ENCODE data around the gene MUC6. TPM values are rescaled to one million over a fixed set of nuclear protein-coding genes. Genes with fewer than 3 reads are reported as not detected.

The MUC6 gene
- total RNA-seq, 1 experiment from 2014 or later, result not detected

DNA sequence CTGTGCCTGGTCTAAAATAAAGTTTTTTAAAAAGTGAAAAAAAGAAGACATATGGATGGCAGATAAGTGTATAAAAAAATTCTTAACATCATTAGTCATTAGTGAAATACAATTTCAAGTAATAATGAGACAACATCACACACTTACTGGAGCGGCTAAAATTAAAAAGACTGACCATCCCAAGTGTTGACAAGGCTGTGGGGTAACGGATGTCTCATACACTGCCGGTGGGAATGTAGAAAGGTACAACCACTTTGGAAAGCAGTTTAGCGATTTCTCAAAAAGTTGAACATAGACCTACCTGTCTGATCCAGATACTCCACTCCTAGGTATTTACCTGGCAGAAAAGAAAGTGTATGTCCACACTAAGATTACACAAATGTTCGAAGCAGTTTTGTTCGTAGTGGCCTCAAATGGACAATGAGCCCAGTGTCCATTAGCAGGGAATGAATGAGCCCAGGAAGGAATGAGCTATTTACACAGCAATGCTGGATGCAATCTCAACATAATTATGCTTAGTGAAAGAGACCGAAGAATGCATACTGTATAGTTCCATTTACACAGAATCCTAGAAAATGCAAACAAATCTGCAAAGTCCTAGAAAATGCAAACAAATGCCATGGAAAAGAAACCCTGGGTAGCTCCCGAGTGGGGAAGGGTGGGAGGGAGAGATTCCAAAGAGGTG is 31.4 kb upstream of the MUC6 start:
- H3K27me3 ChIP-seq (ENCODE audit: insufficient read depth, low read length), result no peaks in the 10 kb centered on the region
- H3K4me2 ChIP-seq (ENCODE audit: insufficient read depth, insufficient read length, low read length), result no peak overlapping the region
- no peak overlapping the region for H4K91ac ChIP-seq (ENCODE audit: insufficient read length, low read depth, low read length)
- no peak overlapping the region for H2AFZ ChIP-seq (ENCODE audit: low read length)
- Mint-ChIP-seq H3K27ac (no peak overlapping the region), H3K9me3 (peaks cover 2 to 6% of the 10 kb centered on the region in 2 experiments; a peak in 3 of 5 replicates), H3K4me3 (no peak overlapping the region), H3K36me3 (ENCODE audit: insufficient read depth in 1 of 3, low read depth in 3 of 3) (no peaks in the 10 kb centered on the region), H3K4me1 (peaks cover 5 to 7% of the 10 kb centered on the region in 2 experiments; a peak in 2 of 4 replicates), H3K27me3 (ENCODE audit: low read depth) (peaks cover 23% of the 10 kb centered on the region)
- H3K18ac ChIP-seq (ENCODE audit: insufficient read length, low read depth, low read length), result no peak overlapping the region
- no peaks in the 10 kb centered on the region for H3K79me2 ChIP-seq (ENCODE audit: insufficient read depth, low read length)
- H2BK120ac ChIP-seq (ENCODE audit: low read depth, low read length, poor library complexity, severe bottlenecking), result no peak overlapping the region
- H3K79me1 ChIP-seq (ENCODE audit: insufficient read depth, low read depth, low read length, poor library complexity, severe bottlenecking), result no peaks in the 10 kb centered on the region
- H2BK12ac ChIP-seq (ENCODE audit: insufficient read length, low read depth, low read length), result no peak overlapping the region
- DNase-seq, result no peak
- H4K8ac ChIP-seq (replicated peaks; ENCODE audit: insufficient read length, low read depth, low read length), result no peak overlapping the region
- H4K5ac ChIP-seq (ENCODE audit: insufficient read length, low read depth, low read length), result no peak overlapping the region
- WGBS (ENCODE audit: extremely low coverage, insufficient read length, low lambda C conversion rate), result no CpG with 5 or more reads among the region's 8 CpGs
- H2BK15ac ChIP-seq (ENCODE audit: low read depth, low read length), result no peak overlapping the region
- no peak overlapping the region for H3K4ac ChIP-seq (ENCODE audit: low read depth, low read length)
- TF ChIP-seq, protein P1, sequence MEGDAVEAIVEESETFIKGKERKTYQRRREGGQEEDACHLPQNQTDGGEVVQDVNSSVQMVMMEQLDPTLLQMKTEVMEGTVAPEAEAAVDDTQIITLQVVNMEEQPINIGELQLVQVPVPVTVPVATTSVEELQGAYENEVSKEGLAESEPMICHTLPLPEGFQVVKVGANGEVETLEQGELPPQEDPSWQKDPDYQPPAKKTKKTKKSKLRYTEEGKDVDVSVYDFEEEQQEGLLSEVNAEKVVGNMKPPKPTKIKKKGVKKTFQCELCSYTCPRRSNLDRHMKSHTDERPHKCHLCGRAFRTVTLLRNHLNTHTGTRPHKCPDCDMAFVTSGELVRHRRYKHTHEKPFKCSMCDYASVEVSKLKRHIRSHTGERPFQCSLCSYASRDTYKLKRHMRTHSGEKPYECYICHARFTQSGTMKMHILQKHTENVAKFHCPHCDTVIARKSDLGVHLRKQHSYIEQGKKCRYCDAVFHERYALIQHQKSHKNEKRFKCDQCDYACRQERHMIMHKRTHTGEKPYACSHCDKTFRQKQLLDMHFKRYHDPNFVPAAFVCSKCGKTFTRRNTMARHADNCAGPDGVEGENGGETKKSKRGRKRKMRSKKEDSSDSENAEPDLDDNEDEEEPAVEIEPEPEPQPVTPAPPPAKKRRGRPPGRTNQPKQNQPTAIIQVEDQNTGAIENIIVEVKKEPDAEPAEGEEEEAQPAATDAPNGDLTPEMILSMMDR (conservative IDR thresholded peaks at IDR 0.05), result no peak
- H2BK5ac ChIP-seq (ENCODE audit: insufficient read length, low read length), result no peak overlapping the region
- H3K56ac ChIP-seq (ENCODE audit: insufficient read length, low read depth, low read length), result no peak overlapping the region
- H3T11ph ChIP-seq (ENCODE audit: low read length), result no peak overlapping the region
- H3K9me3 ChIP-seq (ENCODE audit: control insufficient read depth, low read depth, low read length), result no peaks in the 10 kb centered on the region
- no peak overlapping the region for H3K27ac ChIP-seq (ENCODE audit: insufficient read length, low read depth, low read length)
- no peaks in the 10 kb centered on the region for H3K23me2 ChIP-seq (ENCODE audit: insufficient read length, low read depth, low read length, poor library complexity, severe bottlenecking)
- no peak overlapping the region for H2AK5ac ChIP-seq (ENCODE audit: insufficient read length, low read length)
- no peaks in the 10 kb centered on the region for H4K20me1 ChIP-seq (ENCODE audit: control insufficient read depth, insufficient read depth, insufficient read length)
- H2BK20ac ChIP-seq (ENCODE audit: low read depth, low read length, poor library complexity, severe bottlenecking), result no peak overlapping the region
- H3K4me1 ChIP-seq (ENCODE audit: insufficient read depth, low read length), result no peaks in the 10 kb centered on the region
- no peak overlapping the region for H3K14ac ChIP-seq (ENCODE audit: insufficient read depth, low read length)
- no peak overlapping the region for H3K9ac ChIP-seq (ENCODE audit: extremely low read depth, insufficient read length, low read length)
- H3K23ac ChIP-seq (ENCODE audit: insufficient read length, low read depth, low read length), result no peak overlapping the region

Data from H9 (cell line).